Neural crest cell (in vitro differentiated cells): Measurements from ENCODE around the gene STIM1. TPM values are rescaled to one million over a fixed set of nuclear protein-coding genes. Genes with fewer than 3 reads are reported as not detected.
"Not testable (repeated sequence)": the region's sequence is repeated elsewhere in the genome, so short reads cannot be mapped to it uniquely, and the experiment has no call there.

Experiments
- DNase-seq: peaks from one replicate; pipeline ENCODE4 v3.0.0; 2021; ENCODE audit warnings: low read depth, mixed read lengths, low spot score
- H3K27ac Mint-ChIP-seq: one replicate; pipeline ENCODE4 v1.8.0; 2021; ENCODE audit warnings: mild to moderate bottlenecking, mixed read lengths; ENCODE audit not compliant: unreplicated experiment
- H3K27me3 Mint-ChIP-seq: 2 replicates; pipeline ENCODE4 v1.8.0; 2021; ENCODE audit warnings: low read depth, mild to moderate bottlenecking, mixed read lengths
- H3K36me3 Mint-ChIP-seq: 2 replicates; pipeline ENCODE4 v1.8.0; 2021; ENCODE audit warnings: low read depth, mild to moderate bottlenecking, mixed read lengths
- H3K4me1 Mint-ChIP-seq: 2 replicates; pipeline ENCODE4 v1.8.0; 2021; ENCODE audit warnings: mixed read lengths
- H3K4me3 Mint-ChIP-seq: one replicate; pipeline ENCODE4 v1.8.0; 2021; ENCODE audit warnings: mild to moderate bottlenecking, mixed read lengths
- H3K9me3 Mint-ChIP-seq: 2 replicates; pipeline ENCODE4 v1.8.0; 2021; ENCODE audit warnings: mixed read lengths
- CTCF ChIP-seq: fragments of 200-600 bp; sonication (generic); conservative IDR thresholded peaks from 2 replicates; pipeline ENCODE4 v1.5.0; 2021; ENCODE audit warnings: antibody characterized with exemption, mild to moderate bottlenecking
- total RNA-seq: library from RNA; stranded (reverse); gene quantifications from 2 replicates; pipeline ENCODE4 v1.2.1, GENCODE V29; 2021

Gene STIM1
- total RNA-seq, 1 donor from 2014 or later = 24.4 TPM

GRCh38 chr11:4049006-4049405 lies 193.5 kb downstream of the STIM1 start:
- H3K9me3 Mint-ChIP-seq = no peaks in the 10 kb centered on the region
- no peak overlapping the region for H3K4me3 Mint-ChIP-seq
- no peak for DNase-seq
- peaks cover 21% of the 10 kb centered on the region for H3K4me1 Mint-ChIP-seq
- no peaks in the 10 kb centered on the region for H3K27me3 Mint-ChIP-seq
- H3K36me3 Mint-ChIP-seq = peaks cover 4% of the 10 kb centered on the region
- no peak overlapping the region for H3K27ac Mint-ChIP-seq
- TF ChIP-seq CTCF = no peak

- no peak for DNase-seq
- no peaks in the 10 kb centered on the region for H3K27me3 Mint-ChIP-seq
- H3K4me3 Mint-ChIP-seq = no peak overlapping the region
- no peaks in the 10 kb centered on the region for H3K9me3 Mint-ChIP-seq
- peaks cover 9% of the 10 kb centered on the region for H3K4me1 Mint-ChIP-seq
- no peak overlapping the region for H3K27ac Mint-ChIP-seq
- H3K36me3 Mint-ChIP-seq = peaks cover 4% of the 10 kb centered on the region
- no peak for TF ChIP-seq CTCF
These were observed 194.7 kb downstream of the STIM1 start for GRCh38 chr11:4050138-4050537.

DNA sequence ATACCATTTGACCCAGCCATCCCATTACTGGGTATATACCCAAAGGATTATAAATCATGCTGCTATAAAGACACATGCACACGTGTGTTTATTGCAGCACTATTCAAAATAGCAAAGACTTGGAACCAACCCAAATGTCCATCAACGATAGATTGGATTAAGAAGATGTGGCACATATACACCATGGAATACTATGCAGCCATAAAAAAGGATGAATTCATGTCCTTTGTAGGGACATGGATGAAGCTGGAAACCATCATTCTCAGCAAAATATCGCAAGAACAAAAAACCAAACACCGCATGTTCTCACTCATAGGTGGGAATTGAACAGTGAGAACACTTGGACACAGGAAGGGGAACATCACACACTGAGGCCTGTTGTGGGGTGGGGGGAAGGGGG lies 197.7 kb downstream of the STIM1 start:
- H3K27me3 Mint-ChIP-seq, H3K27ac Mint-ChIP-seq, H3K4me1 Mint-ChIP-seq, DNase-seq, H3K36me3 Mint-ChIP-seq, H3K9me3 Mint-ChIP-seq, H3K4me3 Mint-ChIP-seq: not testable (repeated sequence)

DNA sequence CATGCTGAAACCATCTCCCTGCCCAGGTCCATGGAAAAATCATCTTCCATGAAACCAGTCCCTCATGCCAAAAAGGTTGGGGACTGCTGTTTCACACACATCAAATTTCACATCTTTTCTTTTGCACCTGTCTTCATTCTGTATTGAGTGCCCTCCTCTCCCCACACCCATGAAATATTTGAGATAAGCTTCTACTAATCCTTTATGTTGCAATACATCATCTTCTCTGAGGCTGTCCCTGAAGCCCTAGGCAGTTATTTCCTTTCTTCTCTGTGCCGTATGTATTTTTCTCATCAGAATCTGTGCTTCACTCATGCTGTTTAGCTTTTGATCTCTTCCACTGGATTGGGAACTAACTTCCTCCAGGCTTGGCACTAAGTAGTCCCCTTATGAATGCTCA lies 199.2 kb downstream of the STIM1 start:
- Mint-ChIP-seq H3K27ac (no peak overlapping the region), H3K27me3 (no peaks in the 10 kb centered on the region), H3K4me1 (peaks cover 8% of the 10 kb centered on the region), H3K4me3 (no peak overlapping the region), H3K36me3 (peaks cover 4% of the 10 kb centered on the region), H3K9me3 (no peaks in the 10 kb centered on the region)
- TF ChIP-seq CTCF = no peak
- DNase-seq = no peak

- H3K4me1 Mint-ChIP-seq = peaks cover 8% of the 10 kb centered on the region
- H3K27ac Mint-ChIP-seq = no peak overlapping the region
- H3K4me3 Mint-ChIP-seq = no peak overlapping the region
- H3K27me3 Mint-ChIP-seq = no peaks in the 10 kb centered on the region
- no peaks in the 10 kb centered on the region for H3K9me3 Mint-ChIP-seq
- no peaks in the 10 kb centered on the region for H3K36me3 Mint-ChIP-seq
- no peak for TF ChIP-seq CTCF
- no peak for DNase-seq
These were observed 204.0 kb downstream of the STIM1 start for GRCh38 chr11:4059424-4059823.

- peaks cover 8% of the 10 kb centered on the region for H3K4me1 Mint-ChIP-seq
- no peak overlapping the region for H3K4me3 Mint-ChIP-seq
- H3K9me3 Mint-ChIP-seq = no peaks in the 10 kb centered on the region
- TF ChIP-seq CTCF = no peak
- H3K27me3 Mint-ChIP-seq = no peaks in the 10 kb centered on the region
- H3K27ac Mint-ChIP-seq = no peak overlapping the region
- H3K36me3 Mint-ChIP-seq = no peaks in the 10 kb centered on the region
- DNase-seq = no peak
These were observed 204.9 kb downstream of the STIM1 start for GRCh38 chr11:4060182-4060923.
